Measurements from ENCODE around the gene ZBP1.

The ZBP1 gene

GRCh38 chr20:57657535-57658446, 37.6 kb upstream of the ZBP1 start:
- DNase-seq: peak; percentile 48 to 58

- no peak for DNase-seq
These were observed 36.8 kb upstream of the ZBP1 start for GRCh38 chr20:57656821-57657534.

GRCh38 chr20:57656252-57656820, 36.1 kb upstream of the ZBP1 start:
- DNase-seq: no peak

GRCh38 chr20:57655809-57656155, 35.6 kb upstream of the ZBP1 start:
- no peak for DNase-seq

- DNase-seq: no peak
These were observed 35.0 kb upstream of the ZBP1 start for GRCh38 chr20:57654998-57655808.

- peak; percentile 60 to 65 for DNase-seq
These were observed 34.3 kb upstream of the ZBP1 start for GRCh38 chr20:57654363-57654997.

- DNase-seq: no peak
These were observed 33.7 kb upstream of the ZBP1 start for GRCh38 chr20:57653910-57654309.

GRCh38 chr20:57653546-57653900, 33.3 kb upstream of the ZBP1 start:
- DNase-seq: no peak

- DNase-seq: no peak
These were observed 32.6 kb upstream of the ZBP1 start for GRCh38 chr20:57652606-57653545.

- no peak for DNase-seq
These were observed 31.8 kb upstream of the ZBP1 start for GRCh38 chr20:57651881-57652605.

GRCh38 chr20:57650756-57651483, 30.7 kb upstream of the ZBP1 start:
- no peak for DNase-seq

GRCh38 chr20:57650266-57650665, 30.0 kb upstream of the ZBP1 start:
- no peak for DNase-seq

GRCh38 chr20:57649617-57650015, 29.4 kb upstream of the ZBP1 start:
- DNase-seq: no peak

GRCh38 chr20:57648878-57649616, 28.8 kb upstream of the ZBP1 start:
- no peak for DNase-seq

- no peak for DNase-seq
These were observed 27.9 kb upstream of the ZBP1 start for GRCh38 chr20:57647933-57648785.

- no peak for DNase-seq
These were observed 27.0 kb upstream of the ZBP1 start for GRCh38 chr20:57647006-57647932.

GRCh38 chr20:57638895-57639236, 18.6 kb upstream of the ZBP1 start:
- DNase-seq: no peak
